ENCODE measurements around the gene UBE3C. TPM values are rescaled to one million over a fixed set of nuclear protein-coding genes. Genes with fewer than 3 reads are reported as not detected.

The UBE3C gene
- total and polyA plus RNA-seq, 2 of the 13 experiments (the other 11 are each of a cell fraction or from before 2014, with no cell fraction given), result 27.0 to 48.2 TPM

- TF ChIP-seq MYPOP (CRISPR knock-in tag; IDR thresholded peaks at IDR 0.05) (no peak), ZNF709 (CRISPR knock-in tag; IDR thresholded peaks at IDR 0.05) (no peak), ZNF614 (CRISPR knock-in tag; IDR thresholded peaks at IDR 0.05; ENCODE audit: borderline replicate concordance) (peak; percentile 53; the same call in 1 of the 2 replicates), TSC22D2 (CRISPR knock-in tag; IDR thresholded peaks at IDR 0.05; ENCODE audit: borderline replicate concordance) (peak; percentile 62; the same call in 1 of the 2 replicates), ZNF780A (CRISPR knock-in tag; IDR thresholded peaks at IDR 0.05) (no peak), SMAD1 (CRISPR knock-in tag; IDR thresholded peaks at IDR 0.05; ENCODE audit: borderline replicate concordance, low read depth) (no peak), ATM (IDR thresholded peaks at IDR 0.05; ENCODE audit: borderline replicate concordance) (no peak), ERF (CRISPR knock-in tag; IDR thresholded peaks at IDR 0.05) (peak; percentile 56; the same call in 1 of the 2 replicates), MAFG (CRISPR knock-in tag; IDR thresholded peaks at IDR 0.05) (no peak), CEBPZ (IDR thresholded peaks at IDR 0.05; ENCODE audit: low read length) (no peak), SATB2 (CRISPR knock-in tag; IDR thresholded peaks at IDR 0.05) (no peak), ZNF512B (CRISPR knock-in tag; IDR thresholded peaks at IDR 0.05; ENCODE audit: borderline replicate concordance) (0 out of 2 replicates have a peak, but pooled peaks have one; percentile 39), ZSCAN22 (CRISPR knock-in tag; IDR thresholded peaks at IDR 0.05) (no peak), MTF2 (CRISPR knock-in tag; IDR thresholded peaks at IDR 0.05; ENCODE audit: borderline replicate concordance) (no peak; the same call in 1 of the 2 replicates), EP300 (IDR thresholded peaks at IDR 0.05; ENCODE audit: low read depth in 2 of 2, low read length in 2 of 2) (no peak), EP300 (CRISPR knock-in tag; IDR thresholded peaks at IDR 0.05; ENCODE audit: borderline replicate concordance) (no peak), ZSCAN20 (CRISPR knock-in tag; IDR thresholded peaks at IDR 0.05; ENCODE audit: borderline replicate concordance) (0 out of 2 replicates have a peak, but pooled peaks have one; percentile 43), ZNF616 (CRISPR knock-in tag; IDR thresholded peaks at IDR 0.05; ENCODE audit: low read depth) (0 out of 2 replicates have a peak, but pooled peaks have one; percentile 63), E2F5 (CRISPR knock-in tag; conservative IDR thresholded peaks at IDR 0.05) (no peak), ZNF549 (CRISPR knock-in tag; IDR thresholded peaks at IDR 0.05) (no peak), ZNF274 (CRISPR knock-in tag; IDR thresholded peaks at IDR 0.05) (no peak)
Observed at GRCh38 chr7:157273208-157274093, 134.7 kb downstream of the UBE3C start (continued).

Measured in HepG2 (cell line).